MM.1S (cell line): ENCODE results near the gene TMEM218.

Experiments used
- DNase-seq: peaks from one replicate; pipeline ENCODE4 v3.0.0-alpha.2; 2015
- H2AFZ ChIP-seq: fragments of 300-600 bp; sonication (generic); 2 replicates; pipeline ENCODE4 v1.6.0; 2016; ENCODE audit warnings: antibody characterized with exemption, low read length
- H3F3A ChIP-seq: fragments of 300-600 bp; sonication (generic); 2 replicates; pipeline ENCODE4 v1.6.1; 2016; ENCODE audit warnings: mild to moderate bottlenecking, antibody characterized with exemption, low read length, moderate library complexity, mixed read lengths; ENCODE audit not compliant: insufficient read depth
- H3K27ac ChIP-seq: fragments of 300-600 bp; sonication (generic); 2 replicates; pipeline ENCODE4 v1.5.1; 2016; ENCODE audit warnings: mild to moderate bottlenecking, low read length
- H3K27me3 ChIP-seq: fragments of 300-600 bp; sonication (generic); replicated peaks from 2 replicates; pipeline ENCODE4 v1.6.0; 2016; ENCODE audit warnings: low read length; ENCODE audit not compliant: insufficient read depth
- H3K36me3 ChIP-seq: fragments of 300-600 bp; sonication (generic); replicated peaks from 2 replicates; pipeline ENCODE4 v1.6.1; 2016; ENCODE audit warnings: mild to moderate bottlenecking, low read length, mixed read lengths; ENCODE audit not compliant: insufficient read depth
- H3K4me1 ChIP-seq: fragments of 300-600 bp; sonication (generic); 2 replicates; pipeline ENCODE4 v1.6.1; 2016; ENCODE audit warnings: low read length, mixed read lengths
- H3K4me2 ChIP-seq: fragments of 300-600 bp; sonication (generic); 2 replicates; pipeline ENCODE4 v1.6.0; 2016; ENCODE audit warnings: low read depth, low read length
- H3K4me3 ChIP-seq: fragments of 300-600 bp; sonication (generic); 2 replicates; pipeline ENCODE4 v1.5.1; 2016; ENCODE audit warnings: low read length, mixed read lengths
- H3K79me2 ChIP-seq: fragments of 300-600 bp; sonication (generic); 2 replicates; pipeline ENCODE4 v1.6.1; 2016; ENCODE audit warnings: mixed run types, low read length, mixed read lengths
- H3K9ac ChIP-seq: fragments of 300-600 bp; sonication (generic); 2 replicates; pipeline ENCODE4 v1.6.1; 2016; ENCODE audit warnings: low read length, mixed read lengths
- H3K9me2 ChIP-seq: fragments of 300-600 bp; sonication (generic); replicated peaks from 2 replicates; pipeline ENCODE4 v1.6.1; 2016; ENCODE audit warnings: mild to moderate bottlenecking, low read length, mixed read lengths; ENCODE audit not compliant: insufficient read depth
- H3K9me3 ChIP-seq: fragments of 300-600 bp; sonication (generic); replicated peaks from 2 replicates; pipeline ENCODE4 v1.6.1; 2016; ENCODE audit warnings: mild to moderate bottlenecking, low read length, mixed read lengths; ENCODE audit not compliant: insufficient read depth
- H4K20me1 ChIP-seq: fragments of 300-600 bp; sonication (generic); 2 replicates; pipeline ENCODE4 v1.6.1; 2016; ENCODE audit warnings: mild to moderate bottlenecking, low read length, moderate library complexity, mixed read lengths; ENCODE audit not compliant: insufficient read depth
- EZH2 ChIP-seq: fragments of 300-600 bp; sonication (generic); optimal IDR thresholded peaks from 2 replicates; pipeline ENCODE3; 2017; ENCODE audit warnings: low read depth, mild to moderate bottlenecking, antibody characterized with exemption, low read length, mixed read lengths
- EZH2phosphoT487 ChIP-seq: fragments of 300-600 bp; sonication (generic); IDR thresholded peaks from 2 replicates; pipeline ENCODE4 v1.6.1; 2018; ENCODE audit warnings: antibody characterized with exemption, low read length
- TF ChIP-seq, protein P1 (sequence below): fragments of 300-600 bp; sonication (generic); IDR thresholded peaks from 2 replicates; pipeline ENCODE4 v1.5.1; 2016; ENCODE audit warnings: antibody characterized with exemption, low read length, mixed read lengths

Gene TMEM218

DNA sequence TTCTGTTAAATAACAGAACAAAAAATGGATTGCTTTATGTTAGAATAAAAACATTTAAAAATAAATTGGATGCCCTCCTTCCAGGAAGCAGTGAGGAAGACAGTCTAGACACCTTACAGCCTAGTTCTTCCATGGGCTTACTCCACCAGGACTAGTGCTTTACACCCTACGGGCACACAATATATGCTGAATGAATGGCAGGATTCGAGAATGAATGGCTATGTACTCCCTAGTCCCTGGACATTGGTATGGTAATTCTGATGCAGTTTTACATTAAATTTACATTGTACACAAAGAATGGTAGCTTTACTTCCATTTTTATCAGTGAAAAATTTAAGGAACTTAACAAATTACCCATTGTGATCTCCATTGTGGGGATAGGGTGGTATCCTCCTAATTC lies 16.7 kb downstream of the TMEM218 start:
- no peaks in the 10 kb centered on the region for H3K27me3 ChIP-seq
- H2AFZ ChIP-seq = no peak overlapping the region
- no peaks in the 10 kb centered on the region for H3K9me3 ChIP-seq
- TF ChIP-seq EZH2phosphoT487 (no peak), EZH2 (no peak)
- TF ChIP-seq, protein P1, sequence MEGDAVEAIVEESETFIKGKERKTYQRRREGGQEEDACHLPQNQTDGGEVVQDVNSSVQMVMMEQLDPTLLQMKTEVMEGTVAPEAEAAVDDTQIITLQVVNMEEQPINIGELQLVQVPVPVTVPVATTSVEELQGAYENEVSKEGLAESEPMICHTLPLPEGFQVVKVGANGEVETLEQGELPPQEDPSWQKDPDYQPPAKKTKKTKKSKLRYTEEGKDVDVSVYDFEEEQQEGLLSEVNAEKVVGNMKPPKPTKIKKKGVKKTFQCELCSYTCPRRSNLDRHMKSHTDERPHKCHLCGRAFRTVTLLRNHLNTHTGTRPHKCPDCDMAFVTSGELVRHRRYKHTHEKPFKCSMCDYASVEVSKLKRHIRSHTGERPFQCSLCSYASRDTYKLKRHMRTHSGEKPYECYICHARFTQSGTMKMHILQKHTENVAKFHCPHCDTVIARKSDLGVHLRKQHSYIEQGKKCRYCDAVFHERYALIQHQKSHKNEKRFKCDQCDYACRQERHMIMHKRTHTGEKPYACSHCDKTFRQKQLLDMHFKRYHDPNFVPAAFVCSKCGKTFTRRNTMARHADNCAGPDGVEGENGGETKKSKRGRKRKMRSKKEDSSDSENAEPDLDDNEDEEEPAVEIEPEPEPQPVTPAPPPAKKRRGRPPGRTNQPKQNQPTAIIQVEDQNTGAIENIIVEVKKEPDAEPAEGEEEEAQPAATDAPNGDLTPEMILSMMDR = no peak
- DNase-seq = no peak
- H3K4me3 ChIP-seq = no peak overlapping the region
- H3K9ac ChIP-seq = no peak overlapping the region
- no peaks in the 10 kb centered on the region for H4K20me1 ChIP-seq
- H3K27ac ChIP-seq = no peak overlapping the region
- no peaks in the 10 kb centered on the region for H3K4me1 ChIP-seq
- no peak overlapping the region for H3K4me2 ChIP-seq
- no peaks in the 10 kb centered on the region for H3F3A ChIP-seq
- H3K79me2 ChIP-seq = no peaks in the 10 kb centered on the region
- H3K9me2 ChIP-seq = no peaks in the 10 kb centered on the region
- no peaks in the 10 kb centered on the region for H3K36me3 ChIP-seq

DNA sequence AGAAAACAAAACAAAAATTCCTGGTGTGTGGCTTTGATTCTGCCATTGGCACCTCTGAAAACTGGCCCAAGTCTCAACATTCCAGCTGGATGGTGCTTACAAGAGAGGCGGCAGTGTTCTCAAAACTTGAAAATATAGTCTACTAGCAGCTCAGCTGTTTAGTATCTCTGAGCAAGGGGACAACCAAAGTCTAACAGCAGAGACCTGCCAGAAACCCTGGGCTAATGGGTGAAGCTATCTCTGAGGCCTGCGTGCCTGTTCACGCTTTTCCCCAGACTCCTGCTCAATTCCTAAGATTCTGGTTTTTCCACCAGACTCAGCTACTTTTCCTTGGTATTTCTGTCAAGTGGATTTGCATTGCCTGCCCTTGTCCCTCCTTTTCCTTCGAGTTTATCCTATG lies 17.9 kb downstream of the TMEM218 start:
- no peak overlapping the region for H3K4me2 ChIP-seq
- no peaks in the 10 kb centered on the region for H3K79me2 ChIP-seq
- H2AFZ ChIP-seq = no peak overlapping the region
- H3K9ac ChIP-seq = no peak overlapping the region
- no peaks in the 10 kb centered on the region for H3K9me3 ChIP-seq
- no peaks in the 10 kb centered on the region for H3K4me1 ChIP-seq
- TF ChIP-seq EZH2phosphoT487 (no peak), EZH2 (no peak)
- TF ChIP-seq, protein P1 = no peak
- no peaks in the 10 kb centered on the region for H3F3A ChIP-seq
- no peaks in the 10 kb centered on the region for H3K9me2 ChIP-seq
- H3K4me3 ChIP-seq = no peak overlapping the region
- H4K20me1 ChIP-seq = no peaks in the 10 kb centered on the region
- H3K36me3 ChIP-seq = no peaks in the 10 kb centered on the region
- no peak for DNase-seq
- no peaks in the 10 kb centered on the region for H3K27me3 ChIP-seq
- H3K27ac ChIP-seq = no peak overlapping the region

DNA sequence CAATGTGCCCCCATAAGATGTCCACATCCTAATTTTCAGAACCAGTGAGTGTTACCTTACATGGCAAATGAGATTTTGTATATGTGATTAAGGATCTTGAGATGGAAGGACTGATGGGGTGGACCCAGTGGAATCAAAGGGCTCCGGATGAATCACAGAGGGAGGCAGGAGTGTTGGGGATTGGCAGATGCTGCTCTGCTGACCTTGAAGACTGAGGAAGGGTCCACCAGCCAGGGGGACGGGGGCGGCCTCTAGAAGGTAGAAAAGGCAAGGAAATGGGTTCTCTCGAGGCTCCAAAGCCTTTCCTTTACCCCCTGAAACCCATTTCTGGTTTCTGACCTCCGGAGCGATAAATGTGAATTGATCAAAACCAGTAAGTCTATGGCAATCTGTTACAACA lies 18.8 kb downstream of the TMEM218 start:
- Histone ChIP-seq H3K79me2 (no peaks in the 10 kb centered on the region), H3K4me2 (no peak overlapping the region), H4K20me1 (no peaks in the 10 kb centered on the region), H3K27me3 (no peaks in the 10 kb centered on the region), H3K4me3 (no peak overlapping the region), H3K9me3 (no peaks in the 10 kb centered on the region), H3K36me3 (no peaks in the 10 kb centered on the region), H2AFZ (no peak overlapping the region), H3K9me2 (no peaks in the 10 kb centered on the region), H3K27ac (no peak overlapping the region), H3K4me1 (no peaks in the 10 kb centered on the region), H3K9ac (no peak overlapping the region), H3F3A (no peaks in the 10 kb centered on the region)
- DNase-seq = no peak
- TF ChIP-seq EZH2phosphoT487 (no peak), EZH2 (no peak)
- TF ChIP-seq, protein P1 = no peak
